ENCODE results near the gene SLC6A13. TPM values are rescaled to one million over a fixed set of nuclear protein-coding genes. Genes with fewer than 3 reads are reported as not detected.
"Not testable (repeated sequence)": the region's sequence is repeated elsewhere in the genome, so short reads cannot be mapped to it uniquely, and the experiment has no call there.

Gene SLC6A13
- total and polyA plus RNA-seq, 4 donors: 0.90 TPM; not detected in 3

GRCh38 chr12:187986-188909 is 74.4 kb downstream of the SLC6A13 start:
- ATAC-seq (ENCODE audit: low FRiP score); H3K36me3 ChIP-seq (ENCODE audit: control insufficient read depth in 1 of 2, insufficient read depth in 2 of 2, low read length in 1 of 2); H3K27ac ChIP-seq (ENCODE audit: low read depth in 1 of 2, low read length in 2 of 2); DNase-seq; H3K4me1 ChIP-seq (ENCODE audit: control insufficient read depth in 1 of 2, insufficient read depth in 2 of 2, low read length in 2 of 2); intact Hi-C loops (cut with DNase I); H3K27me3 ChIP-seq (ENCODE audit: control insufficient read depth in 1 of 2, insufficient read depth in 2 of 2, low read length in 1 of 2); H3K9me3 ChIP-seq (ENCODE audit: control insufficient read depth, low read length): not testable (repeated sequence)
- H3K4me3 ChIP-seq (ENCODE audit: low read length in 2 of 2): peak overlapping the region in 1 of 2 donors; percentile 16
- WGBS, 2 donors: 47 to 75% methylated on average over 43 to 53 of the region's 53 CpGs

GRCh38 chr12:186006-186625 is 76.5 kb downstream of the SLC6A13 start:
- intact Hi-C loops (cut with DNase I): no loop called here
- Histone ChIP-seq H3K4me3 (ENCODE audit: low read length in 2 of 2) (no peak overlapping the region), H3K36me3 (ENCODE audit: control insufficient read depth in 1 of 2, insufficient read depth in 2 of 2, low read length in 1 of 2) (no peaks in the 10 kb centered on the region), H3K27me3 (ENCODE audit: control insufficient read depth in 1 of 2, insufficient read depth in 2 of 2, low read length in 1 of 2) (no peaks in the 10 kb centered on the region), H3K4me1 (ENCODE audit: control insufficient read depth in 1 of 2, insufficient read depth in 2 of 2, low read length in 2 of 2) (no peaks in the 10 kb centered on the region), H3K9me3 (ENCODE audit: control insufficient read depth, low read length) (no peaks in the 10 kb centered on the region), H3K27ac (ENCODE audit: low read depth in 1 of 2, low read length in 2 of 2) (no peak overlapping the region)
- DNase-seq (no peak), ATAC-seq (ENCODE audit: low FRiP score) (no peak)
- WGBS, 2 donors: 87 to 90% methylated on average over 11 of the region's 11 CpGs

DNA sequence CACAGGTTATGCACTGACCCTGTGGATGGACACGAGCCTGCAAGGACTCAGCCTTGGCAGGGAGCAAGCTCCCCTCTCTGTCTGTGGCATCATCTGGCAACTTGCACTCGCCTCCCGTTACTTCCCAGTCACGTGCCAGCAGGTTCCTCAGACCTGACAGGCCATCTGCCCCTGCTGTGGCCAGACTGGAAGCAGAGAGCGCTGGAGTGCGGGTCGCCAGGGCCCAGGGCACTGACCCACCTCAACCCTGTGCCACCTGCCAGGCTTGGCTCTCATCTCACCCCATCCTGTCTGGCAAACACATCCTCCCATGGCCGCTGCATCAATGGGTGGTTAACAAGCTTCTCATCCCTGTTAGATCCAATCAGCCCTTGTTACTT is 77.1 kb downstream of the SLC6A13 start:
- no peaks in the 10 kb centered on the region for H3K27me3 ChIP-seq (ENCODE audit: control insufficient read depth in 1 of 2, insufficient read depth in 2 of 2, low read length in 1 of 2)
- H3K36me3 ChIP-seq (ENCODE audit: control insufficient read depth in 1 of 2, insufficient read depth in 2 of 2, low read length in 1 of 2): no peaks in the 10 kb centered on the region
- H3K4me1 ChIP-seq (ENCODE audit: control insufficient read depth in 1 of 2, insufficient read depth in 2 of 2, low read length in 2 of 2): no peaks in the 10 kb centered on the region
- H3K4me3 ChIP-seq (ENCODE audit: low read length in 2 of 2): no peak overlapping the region
- intact Hi-C loops (cut with DNase I): no loop called here
- no peaks in the 10 kb centered on the region for H3K9me3 ChIP-seq (ENCODE audit: control insufficient read depth, low read length)
- WGBS, 2 donors: 82 to 84% methylated on average over 8 of the region's 8 CpGs
- DNase-seq: no peak
- no peak overlapping the region for H3K27ac ChIP-seq (ENCODE audit: low read depth in 1 of 2, low read length in 2 of 2)
- ATAC-seq (ENCODE audit: low FRiP score): no peak

- DNase-seq (no peak), ATAC-seq (ENCODE audit: low FRiP score) (no peak)
- WGBS, 2 donors: 78% methylated on average over 13 of the region's 13 CpGs
- Histone ChIP-seq H3K27ac (ENCODE audit: low read depth in 1 of 2, low read length in 2 of 2) (no peak overlapping the region), H3K4me1 (ENCODE audit: control insufficient read depth in 1 of 2, insufficient read depth in 2 of 2, low read length in 2 of 2) (no peaks in the 10 kb centered on the region), H3K9me3 (ENCODE audit: control insufficient read depth, low read length) (no peaks in the 10 kb centered on the region), H3K27me3 (ENCODE audit: control insufficient read depth in 1 of 2, insufficient read depth in 2 of 2, low read length in 1 of 2) (no peaks in the 10 kb centered on the region), H3K36me3 (ENCODE audit: control insufficient read depth in 1 of 2, insufficient read depth in 2 of 2, low read length in 1 of 2) (no peaks in the 10 kb centered on the region), H3K4me3 (ENCODE audit: low read length in 2 of 2) (no peak overlapping the region)
- intact Hi-C loops (cut with DNase I): no loop called here
These were observed 77.6 kb downstream of the SLC6A13 start for GRCh38 chr12:184811-185575.

DNA sequence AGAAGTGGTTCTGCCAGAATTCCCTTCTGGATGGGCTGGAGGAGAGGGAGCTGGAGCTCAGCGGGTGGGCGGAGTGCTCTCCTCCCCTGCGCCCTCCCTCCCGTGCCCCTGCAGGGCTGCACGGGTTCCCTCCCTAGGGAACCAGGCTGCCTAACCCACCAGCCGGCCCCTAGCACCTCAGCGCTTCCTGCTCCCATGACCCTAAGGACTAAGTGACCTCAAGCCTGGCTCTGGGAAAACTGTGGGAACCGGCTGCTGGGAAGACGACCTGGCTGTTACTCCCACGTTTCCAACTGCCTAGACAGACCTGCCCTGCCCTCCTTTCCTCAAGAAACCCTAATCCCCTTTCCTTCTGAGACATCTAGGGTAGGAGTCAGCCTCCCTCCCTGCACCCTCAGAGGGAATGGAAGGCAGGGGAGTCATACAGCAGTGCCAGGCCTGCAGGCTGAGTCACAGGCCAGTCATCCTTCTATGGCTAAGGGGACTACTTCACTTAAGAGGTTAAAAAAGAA is 80.2 kb downstream of the SLC6A13 start:
- Histone ChIP-seq H3K4me3 (ENCODE audit: low read length in 2 of 2) (no peak overlapping the region), H3K36me3 (ENCODE audit: control insufficient read depth in 1 of 2, insufficient read depth in 2 of 2, low read length in 1 of 2) (no peaks in the 10 kb centered on the region), H3K4me1 (ENCODE audit: control insufficient read depth in 1 of 2, insufficient read depth in 2 of 2, low read length in 2 of 2) (no peaks in the 10 kb centered on the region), H3K9me3 (ENCODE audit: control insufficient read depth, low read length) (no peaks in the 10 kb centered on the region), H3K27me3 (ENCODE audit: control insufficient read depth in 1 of 2, insufficient read depth in 2 of 2, low read length in 1 of 2) (no peaks in the 10 kb centered on the region), H3K27ac (ENCODE audit: low read depth in 1 of 2, low read length in 2 of 2) (no peak overlapping the region)
- DNase-seq (no peak), ATAC-seq (ENCODE audit: low FRiP score) (no peak)
- WGBS, 2 donors: 69 to 71% methylated on average over 10 of the region's 10 CpGs
- intact Hi-C loops (cut with DNase I): no loop called here

DNA sequence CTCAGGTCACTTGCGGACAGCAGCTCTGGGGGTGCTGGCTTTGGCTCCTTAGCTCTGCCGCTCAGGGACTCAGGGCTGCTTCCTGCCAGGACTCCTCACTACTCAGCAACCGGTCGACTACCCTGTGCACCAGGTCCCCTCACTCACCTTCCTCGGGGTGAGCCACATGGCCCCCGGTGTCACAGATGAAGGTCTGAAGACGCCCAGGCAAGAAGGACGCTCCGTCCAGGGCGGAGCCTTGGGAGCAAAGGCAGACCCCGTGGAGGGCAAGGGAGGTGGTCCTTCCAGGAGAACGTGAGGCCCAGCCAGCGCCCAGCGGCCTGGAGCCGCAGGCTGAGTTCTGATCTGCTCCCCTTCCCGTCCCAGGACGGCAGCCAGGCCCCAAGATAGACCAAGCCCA is 80.7 kb downstream of the SLC6A13 start:
- H3K4me1 ChIP-seq (ENCODE audit: control insufficient read depth in 1 of 2, insufficient read depth in 2 of 2, low read length in 2 of 2): no peaks in the 10 kb centered on the region
- H3K27ac ChIP-seq (ENCODE audit: low read depth in 1 of 2, low read length in 2 of 2): no peak overlapping the region
- ATAC-seq (ENCODE audit: low FRiP score) (no peak), DNase-seq (no peak)
- no peak overlapping the region for H3K4me3 ChIP-seq (ENCODE audit: low read length in 2 of 2)
- 84 to 85% methylated on average over 17 of the region's 17 CpGs for WGBS, 2 donors
- intact Hi-C loops (cut with DNase I): no loop called here
- H3K27me3 ChIP-seq (ENCODE audit: control insufficient read depth in 1 of 2, insufficient read depth in 2 of 2, low read length in 1 of 2): no peaks in the 10 kb centered on the region
- no peaks in the 10 kb centered on the region for H3K9me3 ChIP-seq (ENCODE audit: control insufficient read depth, low read length)
- no peaks in the 10 kb centered on the region for H3K36me3 ChIP-seq (ENCODE audit: control insufficient read depth in 1 of 2, insufficient read depth in 2 of 2, low read length in 1 of 2)

DNA sequence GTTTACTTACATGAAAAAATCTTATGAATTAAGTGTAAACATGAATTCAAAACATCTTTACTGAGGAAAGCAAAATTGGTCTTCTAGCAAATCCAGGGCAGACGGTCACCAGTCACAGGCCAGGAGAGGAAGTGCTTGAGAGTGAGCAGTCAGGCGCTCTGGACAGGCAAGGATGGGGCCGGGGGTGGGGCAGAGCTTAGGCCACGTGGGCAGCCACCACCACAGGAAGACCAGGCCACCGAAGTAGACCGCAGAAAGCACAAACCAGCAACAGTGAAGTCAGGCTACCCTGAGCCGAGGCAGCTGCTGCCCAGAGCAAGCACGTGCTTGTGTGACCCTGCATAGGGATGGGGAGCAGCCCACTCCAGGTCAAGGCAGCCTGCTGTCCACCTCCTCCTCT is 82.2 kb downstream of the SLC6A13 start:
- Histone ChIP-seq H3K4me3 (ENCODE audit: low read length in 2 of 2) (no peak overlapping the region), H3K27me3 (ENCODE audit: control insufficient read depth in 1 of 2, insufficient read depth in 2 of 2, low read length in 1 of 2) (no peaks in the 10 kb centered on the region), H3K27ac (ENCODE audit: low read depth in 1 of 2, low read length in 2 of 2) (no peak overlapping the region), H3K9me3 (ENCODE audit: control insufficient read depth, low read length) (no peaks in the 10 kb centered on the region), H3K4me1 (ENCODE audit: control insufficient read depth in 1 of 2, insufficient read depth in 2 of 2, low read length in 2 of 2) (no peaks in the 10 kb centered on the region), H3K36me3 (ENCODE audit: control insufficient read depth in 1 of 2, insufficient read depth in 2 of 2, low read length in 1 of 2) (no peaks in the 10 kb centered on the region)
- peak in 1 of 2 donors; percentile 76 for DNase-seq
- 77 to 83% methylated on average over 8 of the region's 8 CpGs for WGBS, 2 donors
- intact Hi-C loops (cut with DNase I): no loop called here
- ATAC-seq (ENCODE audit: low FRiP score): peak; percentile 22

- Histone ChIP-seq H3K9me3 (ENCODE audit: control insufficient read depth, low read length) (no peaks in the 10 kb centered on the region), H3K36me3 (ENCODE audit: control insufficient read depth in 1 of 2, insufficient read depth in 2 of 2, low read length in 1 of 2) (no peaks in the 10 kb centered on the region), H3K27ac (ENCODE audit: low read depth in 1 of 2, low read length in 2 of 2) (no peak overlapping the region), H3K4me3 (ENCODE audit: low read length in 2 of 2) (no peak overlapping the region), H3K4me1 (ENCODE audit: control insufficient read depth in 1 of 2, insufficient read depth in 2 of 2, low read length in 2 of 2) (no peaks in the 10 kb centered on the region), H3K27me3 (ENCODE audit: control insufficient read depth in 1 of 2, insufficient read depth in 2 of 2, low read length in 1 of 2) (no peaks in the 10 kb centered on the region)
- DNase-seq (no peak), ATAC-seq (ENCODE audit: low FRiP score) (no peak)
- intact Hi-C loops (cut with DNase I): no loop called here
- WGBS, 2 donors: 92 to 95% methylated on average over 5 of the region's 5 CpGs
These were observed 82.8 kb downstream of the SLC6A13 start for GRCh38 chr12:179885-180284.

Measured in aorta (tissue), 5 donors.